ENCODE results near the gene MYRF.
A peak's percentile ranks its signal among the peaks of the same experiment; 100 is the strongest.

Gene MYRF

DNA sequence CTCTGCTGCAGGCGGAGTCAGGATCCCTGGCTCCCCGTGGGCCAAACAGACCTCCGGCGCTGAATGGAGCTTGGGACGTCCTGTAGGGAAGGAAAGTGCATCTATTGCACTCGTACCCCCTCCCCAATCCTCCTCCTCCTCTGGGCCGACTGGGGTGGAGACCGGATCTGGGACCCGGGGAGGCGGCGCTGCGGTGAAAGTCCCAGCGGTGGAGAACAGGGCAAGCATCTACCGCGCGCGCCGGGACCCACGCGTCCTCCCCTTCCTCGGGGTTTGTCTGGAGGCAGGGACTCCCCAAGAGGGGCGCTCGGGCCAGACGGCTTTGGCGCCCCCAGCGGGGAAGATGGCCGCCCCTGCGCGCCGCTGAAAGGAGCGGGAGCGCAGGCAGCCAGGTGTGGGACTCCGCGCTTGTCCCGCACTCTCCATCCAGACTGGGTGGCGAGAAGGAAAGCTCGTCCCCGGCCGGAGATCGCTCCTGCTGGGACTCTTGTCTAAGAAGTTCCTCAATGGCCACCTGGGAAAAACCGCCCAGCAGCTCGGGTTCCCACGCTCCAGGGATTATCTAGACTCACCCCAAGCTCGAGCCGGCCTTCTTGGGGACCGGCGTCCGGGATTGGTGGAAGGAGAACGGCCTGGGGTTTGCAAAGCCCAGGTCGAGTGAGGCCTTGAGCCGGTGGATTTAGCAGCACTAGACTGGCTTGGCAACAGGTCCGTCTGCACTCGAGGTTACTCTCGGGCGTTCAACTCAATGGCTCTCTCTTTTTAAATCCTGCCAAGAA lies 76.4 kb downstream of the MYRF start:
- in situ Hi-C loops (cut with MboI; ENCODE audit: low pct_unique_long_range_greater_than_20kb, low sequenced_read_pairs): no loop called here

DNA sequence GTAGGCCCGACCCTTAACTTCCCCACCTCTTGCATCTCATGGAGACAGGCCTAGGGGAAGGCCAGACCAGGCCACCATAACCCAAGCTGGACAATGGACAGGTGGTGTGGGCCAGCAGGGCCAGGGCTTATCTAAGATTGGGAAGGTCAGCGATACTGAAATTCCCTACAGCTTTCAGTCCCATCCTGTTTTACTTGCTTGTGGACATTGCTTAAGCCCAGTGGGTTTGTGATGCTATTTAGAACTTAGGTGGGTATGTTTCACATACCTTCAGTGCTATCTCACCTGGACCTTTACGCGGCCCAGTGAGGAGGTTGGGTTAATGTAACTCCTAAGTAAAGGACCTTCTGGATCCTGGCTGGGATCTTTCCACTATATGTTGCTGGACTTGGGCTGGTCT lies 77.4 kb downstream of the MYRF start:
- DNase-seq: no peak
- in situ Hi-C loops (cut with MboI; ENCODE audit: low pct_unique_long_range_greater_than_20kb, low sequenced_read_pairs): no loop called here

More for the DNA sequence above, 76.4 kb downstream of the MYRF start:
- DNase-seq: peak; percentile 62

GRCh38 chr11:61830237-61831105 lies 78.0 kb downstream of the MYRF start:
- DNase-seq: no peak
- in situ Hi-C loops (cut with MboI; ENCODE audit: low pct_unique_long_range_greater_than_20kb, low sequenced_read_pairs): no loop called here

GRCh38 chr11:61832207-61832606 lies 79.8 kb downstream of the MYRF start:
- in situ Hi-C loops (cut with MboI; ENCODE audit: low pct_unique_long_range_greater_than_20kb, low sequenced_read_pairs): no loop called here
- no peak for DNase-seq

DNA sequence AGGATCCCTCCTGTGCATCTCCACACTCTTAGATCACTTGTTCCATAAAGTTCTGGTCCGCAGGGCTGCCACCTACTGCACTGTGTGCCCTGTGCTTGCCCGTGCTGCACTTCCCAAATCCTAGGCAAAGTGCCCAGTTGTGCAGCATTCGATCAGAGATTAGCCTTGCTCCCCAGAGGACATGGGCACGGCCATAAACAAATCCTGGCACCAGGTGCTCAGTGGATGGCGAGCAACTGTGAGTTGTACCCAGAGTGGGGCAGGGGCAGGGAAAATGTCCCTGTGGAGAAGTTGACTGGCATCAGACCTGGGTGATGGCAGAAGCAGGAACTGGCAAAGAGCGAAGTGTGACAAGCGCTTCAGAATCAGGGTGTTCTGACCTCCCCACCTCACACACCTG lies 80.3 kb downstream of the MYRF start:
- in situ Hi-C loops (cut with MboI; ENCODE audit: low pct_unique_long_range_greater_than_20kb, low sequenced_read_pairs): no loop called here
- no peak for DNase-seq

GRCh38 chr11:61833471-61833870 lies 81.0 kb downstream of the MYRF start:
- no peak for DNase-seq
- in situ Hi-C loops (cut with MboI; ENCODE audit: low pct_unique_long_range_greater_than_20kb, low sequenced_read_pairs): no loop called here

GRCh38 chr11:61833926-61834277 lies 81.5 kb downstream of the MYRF start:
- DNase-seq: no peak
- in situ Hi-C loops (cut with MboI; ENCODE audit: low pct_unique_long_range_greater_than_20kb, low sequenced_read_pairs): no loop called here

DNA sequence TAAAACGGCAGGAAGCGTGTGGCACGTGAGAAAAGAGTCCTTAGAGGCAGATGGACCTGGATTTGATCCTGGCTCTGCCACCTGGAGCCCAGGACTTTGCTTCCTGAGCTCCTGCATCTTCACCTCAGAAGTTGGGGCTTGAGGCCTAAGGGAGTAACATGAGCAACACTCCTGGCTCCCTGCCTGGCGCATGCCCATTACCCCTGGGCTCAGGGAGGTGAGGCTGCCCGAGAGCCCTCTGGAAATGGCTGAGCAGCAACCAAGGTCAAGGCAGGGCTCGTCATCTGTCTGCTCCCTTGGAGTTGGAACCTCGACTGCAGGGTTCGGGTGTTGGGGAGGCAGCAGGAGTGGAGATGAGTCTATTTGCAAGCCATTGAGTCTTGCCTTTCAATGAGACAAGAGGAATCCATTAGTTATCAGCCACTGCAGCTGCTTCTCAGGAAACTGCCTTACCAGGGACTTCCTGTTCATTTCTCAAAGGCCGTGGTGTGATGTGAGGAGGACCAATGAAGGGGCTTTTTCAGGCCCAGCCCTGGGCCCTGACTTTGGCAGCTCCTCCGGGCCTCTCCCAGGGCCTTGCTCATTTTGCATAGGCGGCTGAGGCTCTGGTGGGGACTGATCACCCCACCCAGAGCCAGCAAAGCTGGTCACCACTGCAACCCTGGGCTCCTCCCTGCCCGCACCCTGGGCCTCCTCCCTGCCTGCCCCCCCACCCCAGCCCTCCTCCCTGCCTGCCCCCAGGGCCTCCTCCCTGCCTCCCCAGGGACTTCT lies 82.0 kb downstream of the MYRF start:
- in situ Hi-C loops (cut with MboI; ENCODE audit: low pct_unique_long_range_greater_than_20kb, low sequenced_read_pairs): no loop called here
- DNase-seq: peak; percentile 98

- no peak for DNase-seq
- in situ Hi-C loops (cut with MboI; ENCODE audit: low pct_unique_long_range_greater_than_20kb, low sequenced_read_pairs): no loop called here
Measured at GRCh38 chr11:61836193-61836592, 83.8 kb downstream of the MYRF start.

DNA sequence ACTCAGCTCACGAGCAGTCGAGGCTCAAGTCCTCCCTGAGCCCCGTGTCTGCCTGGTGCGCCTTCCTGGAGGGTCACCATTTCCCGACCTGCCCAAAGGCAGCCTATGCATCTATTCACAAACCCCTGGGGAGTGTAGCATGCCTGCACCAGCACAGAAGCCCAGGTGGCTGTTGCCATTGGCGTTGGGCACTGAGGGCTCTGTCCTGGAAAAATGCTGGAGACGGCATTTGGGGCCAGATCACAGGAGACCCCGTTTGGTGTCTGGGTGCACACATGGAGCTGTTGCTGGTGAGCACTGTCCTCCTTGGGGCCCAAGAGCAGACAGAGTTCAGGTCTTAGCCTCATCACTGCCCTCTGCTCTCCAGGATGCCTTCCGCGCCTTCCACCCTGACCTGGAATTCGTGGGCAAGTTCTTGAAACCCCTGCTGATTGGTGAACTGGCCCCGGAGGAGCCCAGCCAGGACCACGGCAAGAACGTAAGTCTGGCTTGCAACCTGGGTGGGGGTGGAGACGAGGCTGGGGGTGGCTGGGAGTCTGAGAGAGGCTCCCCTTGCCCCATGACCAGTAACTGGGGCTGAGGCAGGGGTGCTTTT lies 85.1 kb downstream of the MYRF start:
- in situ Hi-C loops (cut with MboI; ENCODE audit: low pct_unique_long_range_greater_than_20kb, low sequenced_read_pairs): no loop called here

More for the DNA sequence above, 85.1 kb downstream of the MYRF start:
- DNase-seq: no peak
